Liver (tissue), 9 donors: Measurements from ENCODE around the gene ABHD12B. TPM values are rescaled to one million over a fixed set of nuclear protein-coding genes. Genes with fewer than 3 reads are reported as not detected.

Experiments used
- DNase-seq: peaks from one replicate; pipeline ENCODE4 v3.0.0-alpha.2; 2017; ENCODE audit warnings: low spot score
- H3K27ac ChIP-seq, 2 donors: one replicate each; pipeline ENCODE4 v1.7.0; 2013; ENCODE audit warnings: inconsistent platforms in 2 of 2, low read length in 2 of 2, control low read depth in 1 of 2, low read depth in 1 of 2, mild to moderate bottlenecking in 1 of 2
- H3K27me3 ChIP-seq, 4 donors: one replicate each; pipeline versions ENCODE4 v1.6.1 to v1.7.0; 2013; ENCODE audit warnings: low read length in 3 of 4, inconsistent platforms in 1 of 4, mild to moderate bottlenecking in 1 of 4, moderate library complexity in 1 of 4; ENCODE audit not compliant: control insufficient read depth in 4 of 4, insufficient read depth in 4 of 4
- H3K36me3 ChIP-seq, 4 donors: one replicate each; pipeline versions ENCODE4 v1.6.1 to v1.7.0; 2013; ENCODE audit warnings: low read length in 3 of 4, mild to moderate bottlenecking in 3 of 4, low read depth in 1 of 4, moderate library complexity in 1 of 4; ENCODE audit not compliant: control insufficient read depth in 4 of 4, insufficient read depth in 3 of 4
- H3K4me1 ChIP-seq, 4 donors: one replicate each; pipeline versions ENCODE4 v1.6.1 to v1.7.0; 2013; ENCODE audit warnings: low read length in 3 of 4, mild to moderate bottlenecking in 3 of 4, moderate library complexity in 1 of 4; ENCODE audit not compliant: control insufficient read depth in 4 of 4, insufficient read depth in 4 of 4
- H3K4me3 ChIP-seq, 3 donors: one replicate each; pipeline versions ENCODE4 v1.6.1 to v1.7.0; 2013; ENCODE audit warnings: low read length in 3 of 3, control low read depth in 1 of 3, low read depth in 1 of 3, mild to moderate bottlenecking in 1 of 3
- H3K9ac ChIP-seq, 2 donors: one replicate each; pipeline ENCODE4 v1.7.0; 2013; ENCODE audit warnings: low read length in 2 of 2, mild to moderate bottlenecking in 2 of 2, moderate library complexity in 2 of 2, control low read depth in 1 of 2, low read depth in 1 of 2
- H3K9me3 ChIP-seq, 4 donors: one replicate each; pipeline versions ENCODE4 v1.6.1 to v1.7.0; 2013; ENCODE audit warnings: low read length in 3 of 4; ENCODE audit not compliant: control insufficient read depth in 4 of 4
- EGR1 ChIP-seq, 2 donors: IDR thresholded peaks; 2 replicates each; pipeline ENCODE4 v1.6.1; 2016 to 2018; ENCODE audit warnings: antibody characterized with exemption in 2 of 2, low read depth in 2 of 2
- FOXA1 ChIP-seq: IDR thresholded peaks from 2 replicates; pipeline ENCODE4 v1.6.1; 2016; ENCODE audit warnings: antibody characterized with exemption
- FOXA2 ChIP-seq: IDR thresholded peaks from 2 replicates; pipeline ENCODE4 v1.6.1; 2016; ENCODE audit warnings: antibody characterized with exemption
- GABPA ChIP-seq, 2 donors: IDR thresholded peaks in 1 of 2; conservative IDR thresholded peaks in 1 of 2; 2 replicates each; pipeline ENCODE4 v1.6.1; 2016; ENCODE audit warnings: antibody characterized with exemption in 2 of 2, mild to moderate bottlenecking in 1 of 2, moderate library complexity in 1 of 2
- HNF4A ChIP-seq, 2 donors: conservative IDR thresholded peaks; 2 replicates each; pipeline ENCODE4 v1.6.1; 2016; ENCODE audit warnings: antibody characterized with exemption in 2 of 2, mild to moderate bottlenecking in 2 of 2
- HNF4G ChIP-seq: IDR thresholded peaks from 2 replicates; pipeline ENCODE4 v1.6.1; 2016; ENCODE audit warnings: antibody characterized with exemption
- JUND ChIP-seq, 2 donors: IDR thresholded peaks; 2 replicates each; pipeline ENCODE4 v1.6.1; 2016; ENCODE audit warnings: antibody characterized with exemption in 2 of 2
- NR2F2 ChIP-seq: IDR thresholded peaks from 2 replicates; pipeline ENCODE4 v1.6.1; 2016; ENCODE audit warnings: antibody characterized with exemption
- RAD21 ChIP-seq, 2 donors: IDR thresholded peaks; 2 replicates each; pipeline ENCODE4 v1.6.1; 2016; ENCODE audit warnings: antibody characterized with exemption in 2 of 2, mild to moderate bottlenecking in 2 of 2
- RXRA ChIP-seq, 2 donors: IDR thresholded peaks; 2 replicates each; pipeline ENCODE4 v1.6.1; 2017 to 2018; ENCODE audit warnings: antibody characterized with exemption in 2 of 2, mild to moderate bottlenecking in 1 of 2
- SP1 ChIP-seq: IDR thresholded peaks from 2 replicates; pipeline ENCODE4 v1.6.1; 2018; ENCODE audit warnings: antibody characterized with exemption, mild to moderate bottlenecking
- TAF1 ChIP-seq: conservative IDR thresholded peaks from 2 replicates; pipeline ENCODE4 v1.6.1; 2016; ENCODE audit warnings: antibody characterized with exemption, mild to moderate bottlenecking
- YY1 ChIP-seq: IDR thresholded peaks from 2 replicates; pipeline ENCODE4 v1.6.1; 2016; ENCODE audit warnings: antibody characterized with exemption, mild to moderate bottlenecking
- ZBTB33 ChIP-seq: IDR thresholded peaks from 2 replicates; pipeline ENCODE4 v1.6.1; 2016; ENCODE audit warnings: antibody characterized with exemption
- WGBS: extraction: QIAGEN DNeasy Blood & Tissue Kit; methylation state at CpG from one replicate; pipeline ENCODE4 v1.1.7; 2013; 5-methylcytosine and 5-hydroxymethylcytosine counted together
- polyA plus RNA-seq, 2 donors: library from polyadenylated mRNA; stranded (reverse) in 1 of 2; unstranded in 1 of 2; fragments of 200-250 nt in 1 of 2; fragments of >200 nt in 1 of 2; fragmentation: Nextera tagmentation in 1 of 2; extraction: Ambion mirVana in 1 of 2; gene quantifications; one replicate each; pipeline versions ENCODE4 v1.2.1 to v1.2.3, GENCODE V29; 2013 to 2015
- total RNA-seq, 2 donors: library from RNA; depleted of rRNA; stranded (reverse); fragments of >200 nt; gene quantifications; one replicate each; pipeline ENCODE4 v1.2.3, GENCODE V29; 2014
- TF ChIP-seq, protein P1 (sequence below): IDR thresholded peaks from 2 replicates; pipeline ENCODE4 v1.6.1; 2016; ENCODE audit warnings: antibody characterized with exemption
- TF ChIP-seq, protein P2 (sequence below): IDR thresholded peaks from 2 replicates; pipeline ENCODE4 v1.6.1; 2016; ENCODE audit warnings: antibody characterized with exemption, mild to moderate bottlenecking
- TF ChIP-seq, protein P3 (sequence below): IDR thresholded peaks from 2 replicates; pipeline ENCODE4 v1.6.1; 2016; ENCODE audit warnings: antibody characterized with exemption
- donor health status: healthy.
- donor health status: healthy.
- donor health status: healthy.
- donor health status: healthy.
- donor health status: healthy.

Gene ABHD12B
- total and polyA plus RNA-seq, 4 donors, result 0.09 to 0.58 TPM; not detected in 2

DNA sequence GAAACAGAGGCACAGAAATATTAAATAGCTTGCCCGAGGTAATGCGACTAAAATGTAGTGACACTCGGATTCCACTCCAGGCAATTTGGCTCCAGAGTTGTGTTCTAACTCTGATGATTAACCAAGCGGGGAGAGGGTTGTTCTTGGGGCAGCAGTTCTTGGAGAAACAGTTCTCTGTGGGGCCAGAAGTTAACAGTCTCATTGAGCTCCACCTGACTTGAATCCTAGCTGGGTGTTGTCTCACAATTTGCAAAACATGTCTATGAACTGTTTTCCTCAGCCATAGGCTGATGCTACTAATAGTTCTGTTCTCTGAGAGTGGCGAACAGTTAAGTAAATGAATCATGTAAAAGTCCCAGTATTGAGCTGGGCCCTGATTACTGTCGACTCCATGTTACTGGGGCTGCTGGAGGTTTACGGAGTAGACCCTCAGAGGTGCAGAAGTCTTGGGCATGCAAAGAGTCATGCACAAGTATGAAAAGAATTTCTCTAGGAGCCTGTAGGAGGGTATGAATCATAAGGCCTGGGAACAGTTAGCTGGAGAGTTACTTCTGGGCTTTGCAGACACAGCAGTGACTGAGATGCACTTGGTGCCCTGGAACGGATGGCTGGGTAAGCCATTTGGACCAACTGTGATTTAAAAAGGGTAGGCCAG is 25.5 kb upstream of the ABHD12B start (continued):
- no peak for TF ChIP-seq GABPA (IDR thresholded peaks at IDR 0.05 in 1 of 2, conservative IDR thresholded peaks at IDR 0.05 in 1 of 2)
- TF ChIP-seq FOXA2, result no peak

- TF ChIP-seq ZBTB33 (no peak), YY1 (no peak), FOXA1 (no peak), TAF1 (no peak), SP1 (no peak), NR2F2 (no peak), HNF4A (conservative IDR thresholded peaks at IDR 0.05) (no peak), GABPA (IDR thresholded peaks at IDR 0.05 in 1 of 2, conservative IDR thresholded peaks at IDR 0.05 in 1 of 2) (no peak), RAD21 (IDR thresholded peaks at IDR 0.05) (no peak), RXRA (IDR thresholded peaks at IDR 0.05) (no peak), HNF4G (no peak), JUND (IDR thresholded peaks at IDR 0.05) (no peak), FOXA2 (no peak), EGR1 (IDR thresholded peaks at IDR 0.05; ENCODE audit: low read depth in 2 of 2) (no peak)
- TF ChIP-seq, protein P1, sequence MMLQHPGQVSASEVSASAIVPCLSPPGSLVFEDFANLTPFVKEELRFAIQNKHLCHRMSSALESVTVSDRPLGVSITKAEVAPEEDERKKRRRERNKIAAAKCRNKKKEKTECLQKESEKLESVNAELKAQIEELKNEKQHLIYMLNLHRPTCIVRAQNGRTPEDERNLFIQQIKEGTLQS, result no peak
- TF ChIP-seq, protein P2, sequence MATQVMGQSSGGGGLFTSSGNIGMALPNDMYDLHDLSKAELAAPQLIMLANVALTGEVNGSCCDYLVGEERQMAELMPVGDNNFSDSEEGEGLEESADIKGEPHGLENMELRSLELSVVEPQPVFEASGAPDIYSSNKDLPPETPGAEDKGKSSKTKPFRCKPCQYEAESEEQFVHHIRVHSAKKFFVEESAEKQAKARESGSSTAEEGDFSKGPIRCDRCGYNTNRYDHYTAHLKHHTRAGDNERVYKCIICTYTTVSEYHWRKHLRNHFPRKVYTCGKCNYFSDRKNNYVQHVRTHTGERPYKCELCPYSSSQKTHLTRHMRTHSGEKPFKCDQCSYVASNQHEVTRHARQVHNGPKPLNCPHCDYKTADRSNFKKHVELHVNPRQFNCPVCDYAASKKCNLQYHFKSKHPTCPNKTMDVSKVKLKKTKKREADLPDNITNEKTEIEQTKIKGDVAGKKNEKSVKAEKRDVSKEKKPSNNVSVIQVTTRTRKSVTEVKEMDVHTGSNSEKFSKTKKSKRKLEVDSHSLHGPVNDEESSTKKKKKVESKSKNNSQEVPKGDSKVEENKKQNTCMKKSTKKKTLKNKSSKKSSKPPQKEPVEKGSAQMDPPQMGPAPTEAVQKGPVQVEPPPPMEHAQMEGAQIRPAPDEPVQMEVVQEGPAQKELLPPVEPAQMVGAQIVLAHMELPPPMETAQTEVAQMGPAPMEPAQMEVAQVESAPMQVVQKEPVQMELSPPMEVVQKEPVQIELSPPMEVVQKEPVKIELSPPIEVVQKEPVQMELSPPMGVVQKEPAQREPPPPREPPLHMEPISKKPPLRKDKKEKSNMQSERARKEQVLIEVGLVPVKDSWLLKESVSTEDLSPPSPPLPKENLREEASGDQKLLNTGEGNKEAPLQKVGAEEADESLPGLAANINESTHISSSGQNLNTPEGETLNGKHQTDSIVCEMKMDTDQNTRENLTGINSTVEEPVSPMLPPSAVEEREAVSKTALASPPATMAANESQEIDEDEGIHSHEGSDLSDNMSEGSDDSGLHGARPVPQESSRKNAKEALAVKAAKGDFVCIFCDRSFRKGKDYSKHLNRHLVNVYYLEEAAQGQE, result no peak
- TF ChIP-seq, protein P3, sequence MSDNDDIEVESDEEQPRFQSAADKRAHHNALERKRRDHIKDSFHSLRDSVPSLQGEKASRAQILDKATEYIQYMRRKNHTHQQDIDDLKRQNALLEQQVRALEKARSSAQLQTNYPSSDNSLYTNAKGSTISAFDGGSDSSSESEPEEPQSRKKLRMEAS, result no peak
Observed at GRCh38 chr14:50853891-50854290, 18.0 kb upstream of the ABHD12B start.

GRCh38 chr14:50854521-50854920 is 17.3 kb upstream of the ABHD12B start:
- Histone ChIP-seq H3K36me3 (no peaks in the 10 kb centered on the region), H3K4me3 (no peak overlapping the region), H3K9me3 (no peaks in the 10 kb centered on the region), H3K27me3 (no peaks in the 10 kb centered on the region), H3K9ac (no peak overlapping the region), H3K27ac (no peak overlapping the region), H3K4me1 (peaks cover 0 to under 1% (median 0%) of the 10 kb centered on the region in 4 donors)
- TF ChIP-seq YY1, result no peak
- no peak for TF ChIP-seq HNF4G
- no peak for TF ChIP-seq RXRA (IDR thresholded peaks at IDR 0.05)
- TF ChIP-seq NR2F2, result no peak
- no peak for TF ChIP-seq JUND (IDR thresholded peaks at IDR 0.05)
- no peak for TF ChIP-seq SP1
- TF ChIP-seq GABPA (IDR thresholded peaks at IDR 0.05 in 1 of 2, conservative IDR thresholded peaks at IDR 0.05 in 1 of 2), result no peak
- no peak for TF ChIP-seq HNF4A (conservative IDR thresholded peaks at IDR 0.05)
- TF ChIP-seq, protein P1, result no peak
- no peak for DNase-seq
- 90% methylated on average over 5 of the region's 5 CpGs for WGBS

More at GRCh38 chr14:50853891-50854290, 18.0 kb upstream of the ABHD12B start:
- no peak for DNase-seq
- Histone ChIP-seq H3K4me1 (no peaks in the 10 kb centered on the region), H3K9ac (no peak overlapping the region), H3K9me3 (no peaks in the 10 kb centered on the region), H3K36me3 (no peaks in the 10 kb centered on the region), H3K27ac (no peak overlapping the region), H3K4me3 (no peak overlapping the region), H3K27me3 (no peaks in the 10 kb centered on the region)
